Parathyroid adenoma (tissue), 2 donors: Measurements from ENCODE around the gene DTNB.

ENCODE experiments used
- H2AFZ ChIP-seq: fragments of 300-600 bp; sonication (generic); one replicate; pipeline ENCODE4 v1.7.0; 2017; ENCODE audit warnings: antibody characterized with exemption, mild to moderate bottlenecking
- H3K27ac ChIP-seq: fragments of 300-600 bp; sonication (generic); one replicate; pipeline ENCODE4 v1.7.0; 2017
- H3K27me3 ChIP-seq: fragments of 300-600 bp; sonication (generic); one replicate; pipeline ENCODE4 v1.7.0; 2017; ENCODE audit warnings: low read length; ENCODE audit not compliant: control insufficient read depth, insufficient read depth
- H3K36me3 ChIP-seq: fragments of 300-600 bp; sonication (generic); one replicate; pipeline ENCODE4 v1.7.0; 2017; ENCODE audit warnings: low read length; ENCODE audit not compliant: control insufficient read depth, insufficient read depth
- H3K4me1 ChIP-seq: fragments of 300-600 bp; sonication (generic); one replicate; pipeline ENCODE4 v1.7.0; 2017; ENCODE audit warnings: control low read depth
- H3K4me2 ChIP-seq: fragments of 300-600 bp; sonication (generic); one replicate; pipeline ENCODE4 v1.7.0; 2017; ENCODE audit warnings: low read length
- H3K4me3 ChIP-seq: fragments of 300-600 bp; sonication (generic); one replicate; pipeline ENCODE4 v1.7.0; 2017; ENCODE audit warnings: low read depth, low read length
- H3K79me2 ChIP-seq: fragments of 300-600 bp; sonication (generic); one replicate; pipeline ENCODE4 v1.7.0; 2017; ENCODE audit warnings: control low read depth
- H3K9ac ChIP-seq: fragments of 300-600 bp; sonication (generic); one replicate; pipeline ENCODE4 v1.7.0; 2017; ENCODE audit warnings: mild to moderate bottlenecking
- H3K9me3 ChIP-seq: fragments of 300-600 bp; sonication (generic); one replicate; pipeline ENCODE4 v1.7.0; 2017; ENCODE audit warnings: low read length; ENCODE audit not compliant: control insufficient read depth
- TF ChIP-seq, protein P1 (sequence below): fragments of 300-600 bp; sonication (generic); IDR thresholded peaks from one replicate; pipeline ENCODE4 v1.7.0; 2017; ENCODE audit warnings: antibody characterized with exemption, mild to moderate bottlenecking
- donor health status: primary hyperparathyroidism.

Gene DTNB

DNA sequence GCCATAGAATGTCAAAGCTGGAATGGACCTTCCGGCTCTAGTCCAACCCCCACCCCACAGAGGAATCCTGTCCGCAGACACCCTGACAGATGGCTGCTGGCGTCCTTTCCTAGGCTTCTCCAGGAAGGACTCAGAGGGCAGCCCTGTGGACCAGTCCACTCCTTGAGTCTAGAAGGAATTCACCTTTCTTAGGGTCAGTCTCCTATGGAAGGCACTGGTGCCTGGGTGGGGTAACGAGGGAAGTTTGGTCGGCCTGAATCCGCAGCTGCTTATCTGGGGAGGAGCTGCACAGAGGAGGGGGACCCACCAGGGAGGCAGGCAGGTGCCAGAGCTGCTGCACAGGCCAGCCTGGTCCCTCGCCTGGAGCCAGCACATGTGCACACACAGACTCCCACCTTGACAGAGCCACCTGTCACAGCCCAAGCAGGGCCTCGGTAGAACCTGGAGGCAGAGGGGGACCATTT is 334.1 kb downstream of the DTNB start:
- Histone ChIP-seq H3K79me2 (no peaks in the 10 kb centered on the region), H2AFZ (no peak overlapping the region), H3K9ac (no peak overlapping the region), H3K27me3 (no peaks in the 10 kb centered on the region), H3K4me1 (no peaks in the 10 kb centered on the region), H3K27ac (no peak overlapping the region), H3K36me3 (no peaks in the 10 kb centered on the region), H3K4me3 (no peak overlapping the region), H3K9me3 (no peaks in the 10 kb centered on the region), H3K4me2 (peak overlapping the region; percentile 90)
- TF ChIP-seq, protein P1, sequence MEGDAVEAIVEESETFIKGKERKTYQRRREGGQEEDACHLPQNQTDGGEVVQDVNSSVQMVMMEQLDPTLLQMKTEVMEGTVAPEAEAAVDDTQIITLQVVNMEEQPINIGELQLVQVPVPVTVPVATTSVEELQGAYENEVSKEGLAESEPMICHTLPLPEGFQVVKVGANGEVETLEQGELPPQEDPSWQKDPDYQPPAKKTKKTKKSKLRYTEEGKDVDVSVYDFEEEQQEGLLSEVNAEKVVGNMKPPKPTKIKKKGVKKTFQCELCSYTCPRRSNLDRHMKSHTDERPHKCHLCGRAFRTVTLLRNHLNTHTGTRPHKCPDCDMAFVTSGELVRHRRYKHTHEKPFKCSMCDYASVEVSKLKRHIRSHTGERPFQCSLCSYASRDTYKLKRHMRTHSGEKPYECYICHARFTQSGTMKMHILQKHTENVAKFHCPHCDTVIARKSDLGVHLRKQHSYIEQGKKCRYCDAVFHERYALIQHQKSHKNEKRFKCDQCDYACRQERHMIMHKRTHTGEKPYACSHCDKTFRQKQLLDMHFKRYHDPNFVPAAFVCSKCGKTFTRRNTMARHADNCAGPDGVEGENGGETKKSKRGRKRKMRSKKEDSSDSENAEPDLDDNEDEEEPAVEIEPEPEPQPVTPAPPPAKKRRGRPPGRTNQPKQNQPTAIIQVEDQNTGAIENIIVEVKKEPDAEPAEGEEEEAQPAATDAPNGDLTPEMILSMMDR = no peak

DNA sequence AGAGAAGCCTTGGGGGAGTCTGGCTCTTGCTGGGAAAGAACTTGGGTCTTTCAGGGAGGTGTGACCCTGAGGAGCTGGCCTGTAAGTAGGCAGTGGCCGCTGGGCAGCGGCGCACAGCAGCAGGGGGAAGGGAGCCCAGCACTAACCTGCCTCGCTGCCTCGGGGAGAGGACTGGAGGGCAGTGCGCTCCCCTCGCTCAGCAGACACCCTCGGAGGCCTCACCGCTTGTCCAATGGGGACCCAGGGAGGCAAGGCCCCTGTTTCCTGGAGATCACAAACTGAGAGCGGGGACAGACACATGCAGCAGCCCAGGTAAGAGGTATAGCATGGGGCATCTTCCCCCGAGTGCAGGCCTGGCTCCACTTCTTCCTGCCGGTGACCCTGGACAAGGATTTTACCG is 335.0 kb downstream of the DTNB start:
- Histone ChIP-seq H3K27me3 (no peaks in the 10 kb centered on the region), H3K9ac (no peak overlapping the region), H3K4me1 (no peaks in the 10 kb centered on the region), H3K27ac (no peak overlapping the region), H3K4me2 (no peak overlapping the region), H3K4me3 (no peak overlapping the region), H2AFZ (no peak overlapping the region), H3K79me2 (no peaks in the 10 kb centered on the region), H3K9me3 (no peaks in the 10 kb centered on the region), H3K36me3 (no peaks in the 10 kb centered on the region)
- TF ChIP-seq, protein P1 = no peak

DNA sequence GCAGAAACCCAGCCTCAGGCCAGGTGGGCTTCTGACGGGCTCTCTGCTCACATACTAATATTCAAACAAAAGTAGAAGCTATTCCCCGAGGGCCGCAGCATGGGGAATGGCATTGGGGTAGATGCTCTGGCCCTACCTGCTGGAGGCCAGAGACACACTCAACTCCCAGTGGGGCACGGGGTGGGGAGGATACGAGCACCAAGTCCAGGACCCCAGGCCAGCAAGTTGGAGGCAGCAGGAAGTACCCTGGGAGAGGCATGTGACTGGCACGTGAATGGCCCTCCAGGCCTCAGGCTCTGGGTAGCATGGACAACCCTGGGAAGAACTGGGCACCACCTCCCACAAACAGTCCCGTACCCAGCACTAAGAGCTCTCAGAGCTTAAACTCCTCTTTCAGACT is 335.5 kb downstream of the DTNB start:
- no peaks in the 10 kb centered on the region for H3K9me3 ChIP-seq

DNA sequence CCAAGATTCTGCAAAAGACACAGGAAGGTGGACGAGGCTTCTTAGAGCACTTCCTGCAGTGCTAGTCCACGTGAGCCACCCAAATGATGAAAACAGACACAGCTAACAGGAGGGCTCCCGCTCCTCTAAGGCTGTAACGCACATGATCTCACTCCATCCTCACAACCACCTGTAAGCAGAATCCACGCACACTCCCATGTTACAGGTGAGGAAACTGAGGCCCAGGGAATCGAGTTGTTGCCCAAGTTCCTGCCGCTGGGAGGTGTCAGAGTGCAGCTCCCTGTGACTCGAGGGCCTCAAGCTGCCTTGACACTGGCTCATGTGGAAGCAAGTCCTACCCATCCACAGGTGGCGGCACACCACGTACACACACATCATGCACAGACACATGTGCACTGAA is 336.1 kb downstream of the DTNB start:
- no peak overlapping the region for H2AFZ ChIP-seq
- H3K4me2 ChIP-seq = no peak overlapping the region
- H3K79me2 ChIP-seq = no peaks in the 10 kb centered on the region
- H3K4me1 ChIP-seq = no peaks in the 10 kb centered on the region
- no peaks in the 10 kb centered on the region for H3K27me3 ChIP-seq
- no peaks in the 10 kb centered on the region for H3K36me3 ChIP-seq
- H3K27ac ChIP-seq = no peak overlapping the region
- H3K4me3 ChIP-seq = no peak overlapping the region
- TF ChIP-seq, protein P1 = no peak
- H3K9ac ChIP-seq = no peak overlapping the region
- H3K9me3 ChIP-seq = no peaks in the 10 kb centered on the region

More for the DNA sequence above, 335.5 kb downstream of the DTNB start:
- H3K9ac ChIP-seq = no peak overlapping the region
- TF ChIP-seq, protein P1 = no peak
- no peaks in the 10 kb centered on the region for H3K79me2 ChIP-seq
- H3K4me1 ChIP-seq = no peaks in the 10 kb centered on the region
- H3K27ac ChIP-seq = no peak overlapping the region
- no peak overlapping the region for H3K4me2 ChIP-seq
- H3K36me3 ChIP-seq = no peaks in the 10 kb centered on the region
- H2AFZ ChIP-seq = no peak overlapping the region
- no peak overlapping the region for H3K4me3 ChIP-seq
- no peaks in the 10 kb centered on the region for H3K27me3 ChIP-seq

DNA sequence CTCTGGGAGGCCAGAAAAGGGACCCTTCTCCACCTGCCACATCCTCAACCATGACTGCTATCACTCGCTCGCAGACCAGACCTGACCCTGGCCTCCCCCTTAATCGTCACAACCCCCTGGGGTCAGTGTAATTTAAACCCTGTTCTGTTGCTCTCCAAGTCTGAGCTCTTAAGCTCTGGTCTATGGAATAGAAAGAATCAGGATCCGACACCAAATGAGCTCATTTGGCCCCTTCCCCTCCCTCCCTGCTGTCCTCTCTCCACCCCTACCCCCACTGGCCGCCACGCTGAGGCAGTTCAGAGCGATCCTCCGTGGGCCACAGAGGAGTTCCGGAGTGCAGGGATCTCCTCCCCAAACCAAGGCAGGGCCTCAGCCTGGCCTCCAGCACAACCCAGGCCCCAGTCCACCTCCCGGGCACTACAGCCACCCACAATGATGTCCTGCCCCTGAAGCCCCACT is 337.0 kb downstream of the DTNB start:
- no peak overlapping the region for H3K27ac ChIP-seq

More for the DNA sequence above, 337.0 kb downstream of the DTNB start:
- Histone ChIP-seq H3K4me2 (no peak overlapping the region), H3K9ac (no peak overlapping the region), H3K4me3 (no peak overlapping the region), H3K9me3 (no peaks in the 10 kb centered on the region), H3K36me3 (no peaks in the 10 kb centered on the region), H3K4me1 (no peaks in the 10 kb centered on the region), H2AFZ (no peak overlapping the region), H3K79me2 (peaks cover 3% of the 10 kb centered on the region), H3K27me3 (no peaks in the 10 kb centered on the region)
- TF ChIP-seq, protein P1 = no peak
